Left cardiac atrium (tissue), 2 donors: Measurements from ENCODE around the gene ANXA11. TPM values are rescaled to one million over a fixed set of nuclear protein-coding genes. Genes with fewer than 3 reads are reported as not detected.

Source experiments
- total RNA-seq, 2 donors: library from RNA; stranded (reverse); fragmentation: NEBNext Ultra II Directional; extraction: Animal tissue kit (Norgen Biotek cat#: 25700); gene quantifications; one replicate each; pipeline ENCODE4 v1.2.1, GENCODE V29; 2021
- donor health status: DM: no; HTN: yes; CAD: no; lungs with severe emphysema.
- donor health status: DM: yes; HTN: yes; CAD: no.

Gene ANXA11
- total RNA-seq, 2 donors from 2014 or later: 327 to 413 TPM

Other genes starting within 250 kb of the ANXA11 start
- gene TMEM254, start 126.9 kb downstream of the ANXA11 start, total RNA-seq: 10 to 100 TPM in 1 of 2 donors, 1 to 10 TPM in 1; 5.4 to 12.3 TPM
- 10 to 100 TPM; 60.9 to 97.9 TPM for gene PLAC9, start 72.8 kb downstream of the ANXA11 start, total RNA-seq
- gene MAT1A, start 84.1 kb upstream of the ANXA11 start, total RNA-seq: under 1 TPM; 0.10 to 0.21 TPM
- not detected for gene DYDC1, start 151.2 kb upstream of the ANXA11 start, total RNA-seq
- gene DYDC2, start 151.2 kb upstream of the ANXA11 start, total RNA-seq: not detected
- 100 to 1,000 TPM; 112 to 120 TPM for gene PRXL2A, start 203.0 kb upstream of the ANXA11 start, total RNA-seq
- gene TSPAN14, start 248.8 kb upstream of the ANXA11 start, total RNA-seq: 10 to 100 TPM; 44.3 to 51.0 TPM